Gastrocnemius medialis (tissue), 4 donors: ENCODE data around the gene KRT14.
"Not testable (repeated sequence)": the region's sequence is repeated elsewhere in the genome, so short reads cannot be mapped to it uniquely, and the experiment has no call there.

ENCODE experiments used
- CTCF ChIP-seq, 5 experiments: fragments of 450-650 bp in 3 of 5; fragments of 200-600 bp in 2 of 5; sonication (generic) in 2 of 5; IDR thresholded peaks in 4 of 5; conservative IDR thresholded peaks in 1 of 5; 1 replicate in 4 of 5; 2 replicates in 1 of 5; pipeline ENCODE4 v1.5.1; 2016 to 2019; ENCODE audit warnings: antibody characterized with exemption in 5 of 5, mild to moderate bottlenecking in 3 of 5, moderate library complexity in 3 of 5
- POLR2A ChIP-seq, 2 donors: fragments of 450-650 bp; IDR thresholded peaks; one replicate each; pipeline ENCODE4 v1.6.1; 2017; ENCODE audit warnings: antibody characterized with exemption in 2 of 2, mild to moderate bottlenecking in 2 of 2, moderate library complexity in 2 of 2

- TF ChIP-seq CTCF (IDR thresholded peaks at IDR 0.05 in 4 of 5, conservative IDR thresholded peaks at IDR 0.05 in 1 of 5); POLR2A (IDR thresholded peaks at IDR 0.05): not testable (repeated sequence)
Measured at GRCh38 chr17:41622340-41623183, 35.9 kb upstream of the KRT14 start.
